Measurements from ENCODE around the gene KAT8.
"Not testable (repeated sequence)": the region's sequence is repeated elsewhere in the genome, so short reads cannot be mapped to it uniquely, and the experiment has no call there.

KAT8 gene

DNA sequence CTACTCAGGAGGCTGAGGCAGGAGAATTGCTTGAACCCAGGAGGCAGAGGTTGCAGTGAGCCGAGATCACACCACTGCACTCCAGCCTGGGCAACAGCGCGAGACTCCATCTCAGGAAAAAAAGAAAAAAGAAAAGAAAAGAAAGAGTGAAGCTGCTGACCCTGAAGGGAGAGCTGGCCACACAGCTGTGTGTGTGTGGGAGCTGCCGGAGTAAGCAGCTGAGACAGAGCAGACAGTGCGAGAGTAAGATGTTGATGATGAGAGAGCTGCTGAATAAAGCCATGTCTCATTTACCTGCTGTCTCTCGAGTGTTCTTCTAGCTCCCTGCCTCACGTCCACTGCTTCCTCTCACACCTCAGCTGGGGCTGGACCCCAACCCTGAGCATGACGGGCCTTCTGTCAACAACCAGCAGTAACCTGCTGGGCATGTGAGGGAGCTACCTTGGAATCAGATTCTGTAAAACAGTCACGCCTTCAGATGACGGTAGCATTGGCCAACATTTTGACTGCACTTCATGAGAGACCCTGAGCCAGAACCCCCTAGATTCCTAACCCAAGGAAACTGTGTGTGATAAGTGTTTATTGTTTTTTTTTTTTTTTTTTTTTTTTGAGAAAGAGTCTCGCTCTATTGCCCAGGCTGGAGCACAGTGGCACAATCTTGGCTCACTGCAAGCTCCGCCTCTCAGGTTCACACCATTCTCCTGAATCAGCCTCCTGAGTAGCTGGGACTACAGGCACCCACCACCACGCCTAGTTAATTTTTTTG is 16.4 kb upstream of the KAT8 start:
- H3K4me3 ChIP-seq (ENCODE audit: low read length); DNase-seq (ENCODE audit: low read depth, low spot score): not testable (repeated sequence)

DNA sequence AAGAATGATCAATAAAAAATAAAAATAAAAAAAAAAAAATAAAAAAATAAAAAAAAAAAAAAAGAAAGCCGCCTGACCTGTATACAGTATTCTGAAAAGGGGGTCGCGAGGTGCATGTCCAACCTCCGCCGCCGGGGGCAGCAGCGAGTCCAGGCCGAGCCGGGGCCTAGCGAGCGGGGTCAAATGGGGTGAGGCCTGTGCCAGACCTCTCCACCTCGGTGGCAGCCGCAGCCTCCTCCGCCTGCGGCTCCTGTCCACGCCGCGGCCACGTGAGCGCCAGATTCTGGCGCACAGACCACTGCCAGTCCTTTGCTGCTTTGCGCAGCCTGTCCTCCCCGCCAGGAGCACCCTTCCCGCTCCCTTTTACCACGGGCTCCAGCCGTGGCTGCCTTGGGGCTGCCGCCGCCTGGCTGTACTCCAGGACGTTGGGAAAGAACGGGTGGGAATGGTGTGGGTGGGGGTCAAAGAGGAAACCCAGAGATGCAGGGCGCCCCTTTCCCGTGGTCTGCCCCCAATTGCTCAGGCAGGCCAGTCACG is 11.7 kb upstream of the KAT8 start:
- peak; percentile 37 for DNase-seq (ENCODE audit: low read depth, low spot score)
- peak overlapping the region; percentile 21 for H3K4me3 ChIP-seq (ENCODE audit: low read length)

DNA sequence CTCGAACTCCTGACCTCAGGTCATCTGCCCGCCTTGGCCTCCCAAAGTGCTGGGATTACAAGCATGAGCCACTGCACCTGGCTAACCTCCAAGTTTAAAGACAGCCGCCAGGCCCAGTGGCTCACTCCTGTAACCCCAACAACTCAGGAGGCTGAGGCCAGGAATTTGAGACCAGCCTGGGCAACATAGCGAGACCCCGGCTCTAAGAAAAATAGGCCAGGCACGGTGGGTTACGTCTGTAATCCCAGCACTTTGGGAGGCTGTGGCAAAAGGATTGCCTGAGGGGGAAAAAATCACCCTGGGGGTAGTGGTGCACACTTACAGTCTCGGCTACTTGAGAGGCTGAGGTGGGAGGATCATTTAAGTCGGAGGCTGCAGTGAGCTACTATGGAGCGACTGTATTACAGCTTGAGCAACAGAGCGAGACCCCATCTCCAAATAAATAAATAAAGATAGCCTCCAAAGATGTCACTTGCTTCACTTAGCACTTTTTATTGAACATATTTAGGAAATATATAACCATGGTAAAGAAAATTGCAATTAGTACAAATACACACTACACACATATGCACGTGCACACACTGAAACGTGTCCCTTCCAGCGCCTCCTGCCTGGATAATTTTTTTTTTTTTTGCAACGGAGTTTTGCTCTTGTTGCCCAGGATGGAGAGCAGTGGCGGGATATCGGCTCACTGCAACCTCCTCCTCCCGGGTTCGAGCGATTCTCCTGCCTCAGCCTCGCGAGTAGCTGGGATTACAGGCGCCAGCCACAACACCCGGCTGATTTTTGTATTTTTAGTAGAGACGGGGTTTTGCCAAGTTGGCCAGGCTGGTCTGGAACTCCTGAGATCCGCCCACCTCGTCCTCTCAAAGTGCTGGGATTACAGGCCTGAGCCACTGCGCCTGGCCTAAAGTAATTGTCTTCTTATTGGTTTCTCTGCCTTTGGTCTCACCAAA is 10.7 kb upstream of the KAT8 start:
- no peak for DNase-seq (ENCODE audit: low read depth, low spot score)
- H3K4me3 ChIP-seq (ENCODE audit: low read length) = no peak overlapping the region

DNA sequence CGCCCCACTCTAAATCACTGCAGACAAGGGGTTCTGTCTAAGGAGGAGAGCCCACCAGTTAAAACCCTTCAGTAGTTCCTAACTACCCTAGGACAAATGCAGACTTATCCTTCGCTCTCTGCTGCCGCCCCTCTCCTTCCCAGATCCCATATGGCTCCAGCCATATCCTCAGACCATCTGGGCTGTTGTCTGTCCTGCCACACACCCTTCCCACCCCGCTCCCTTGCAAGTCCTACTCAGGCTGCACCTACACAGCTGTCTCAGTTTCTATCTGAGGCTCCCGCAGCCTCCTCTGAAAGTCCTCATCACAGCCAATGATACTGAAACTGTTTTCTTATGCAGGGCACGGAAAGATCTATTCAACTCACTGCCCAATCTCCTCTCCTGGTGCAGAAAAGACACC is 10.0 kb upstream of the KAT8 start:
- H3K4me3 ChIP-seq (ENCODE audit: low read length) = peak overlapping the region; percentile 69
- no peak for DNase-seq (ENCODE audit: low read depth, low spot score)

DNA sequence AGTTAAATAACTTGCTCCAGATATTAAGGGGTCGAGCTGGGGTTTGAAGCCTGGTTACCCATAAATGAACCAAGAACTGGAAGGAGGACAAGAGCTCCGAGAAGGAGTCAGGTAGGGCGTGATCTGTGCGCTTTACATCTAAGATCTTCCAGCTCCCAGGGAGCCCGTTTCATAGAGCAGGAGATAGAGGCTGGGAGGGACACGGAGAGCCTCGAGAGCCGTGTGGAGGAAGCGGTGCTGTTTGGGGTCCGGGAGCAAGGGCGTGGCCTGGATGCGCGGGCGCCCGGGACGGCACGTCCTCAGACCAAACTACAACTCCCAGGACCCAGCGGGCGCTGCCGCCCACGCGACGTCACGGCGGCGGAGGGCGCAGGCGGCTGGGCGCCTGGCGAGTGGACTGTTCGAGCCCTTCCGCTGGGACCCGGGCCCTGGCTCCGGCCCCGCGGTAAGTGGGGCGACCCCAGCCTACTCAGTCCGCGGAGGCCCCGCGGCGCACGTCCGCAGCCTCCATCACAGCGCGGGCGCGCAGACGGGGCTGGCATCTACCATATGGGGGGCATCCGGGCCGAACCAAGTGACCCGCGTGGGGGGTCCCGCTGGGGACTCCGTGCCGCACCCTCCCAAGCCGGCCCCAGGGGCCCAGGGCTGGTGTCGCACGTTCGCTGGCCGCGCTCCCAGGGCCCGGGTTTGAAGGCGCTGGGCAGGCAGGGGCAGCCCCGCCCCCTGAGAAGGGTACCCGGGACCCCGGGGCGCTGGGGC is 9.2 kb upstream of the KAT8 start, which contains the start of gene BCKDK:
TSS of gene BCKDK (plus strand) at position 352 of the 759 bp plus-strand sequence. CDS start 838 bp downstream, outside the sequence.
- peak; percentile 63 for DNase-seq (ENCODE audit: low read depth, low spot score)
- H3K4me3 ChIP-seq (ENCODE audit: low read length) = peak within 1 kb of the TSS; percentile 69

DNA sequence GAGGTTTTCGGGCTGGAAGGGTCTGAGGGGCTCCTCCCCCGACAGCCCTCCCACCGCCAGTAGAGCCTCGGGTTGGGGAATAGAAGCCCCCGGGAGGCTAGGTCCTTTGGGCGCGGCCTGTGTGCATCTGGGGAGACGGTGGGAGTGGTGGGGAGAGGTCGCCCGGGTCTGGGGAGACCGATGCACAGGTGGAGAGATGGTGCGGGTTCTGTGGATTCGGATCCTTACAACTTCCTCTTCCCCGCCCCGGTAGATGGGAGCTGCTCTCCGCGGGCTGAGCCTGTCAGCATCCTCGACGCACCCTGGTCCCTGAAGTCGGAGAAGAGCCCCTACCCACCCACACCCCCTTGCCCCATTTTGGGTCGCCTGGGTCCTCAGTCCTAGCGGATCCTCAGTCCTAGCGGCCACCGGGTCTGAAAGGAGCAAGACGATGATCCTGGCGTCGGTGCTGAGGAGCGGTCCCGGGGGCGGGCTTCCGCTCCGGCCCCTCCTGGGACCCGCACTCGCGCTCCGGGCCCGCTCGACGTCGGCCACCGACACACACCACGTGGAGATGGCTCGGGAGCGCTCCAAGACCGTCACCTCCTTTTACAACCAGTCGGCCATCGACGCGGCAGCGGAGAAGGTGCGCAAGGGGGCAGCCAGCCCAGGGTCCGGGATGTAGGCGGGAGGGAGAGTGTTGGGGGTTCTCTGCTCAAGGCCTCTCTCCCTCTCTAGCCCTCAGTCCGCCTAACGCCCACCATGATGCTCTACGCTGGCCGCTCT is 8.5 kb upstream of the KAT8 start:
- peak overlapping the region; percentile 69 for H3K4me3 ChIP-seq (ENCODE audit: low read length)

DNA sequence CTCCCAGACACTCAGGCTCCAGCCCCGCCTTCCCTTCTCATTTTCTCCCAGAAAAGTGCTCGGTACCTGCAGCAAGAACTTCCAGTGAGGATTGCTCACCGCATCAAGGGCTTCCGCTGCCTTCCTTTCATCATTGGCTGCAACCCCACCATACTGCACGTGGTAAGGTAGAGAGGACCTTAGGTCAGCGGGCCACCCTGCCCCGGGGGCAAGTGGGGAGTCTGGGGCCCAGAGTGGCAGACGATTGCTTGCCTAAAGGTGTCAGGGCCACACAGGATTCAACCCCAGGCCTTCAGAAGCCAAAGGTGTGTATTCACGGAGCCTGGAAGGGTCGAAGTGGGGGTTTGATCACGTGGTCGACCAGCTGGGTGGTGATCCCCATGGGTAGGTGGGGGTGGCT is 7.8 kb upstream of the KAT8 start:
- no peak overlapping the region for H3K4me3 ChIP-seq (ENCODE audit: low read length)

More for the DNA sequence above, 8.5 kb upstream of the KAT8 start:
- no peak for DNase-seq (ENCODE audit: low read depth, low spot score)

DNA sequence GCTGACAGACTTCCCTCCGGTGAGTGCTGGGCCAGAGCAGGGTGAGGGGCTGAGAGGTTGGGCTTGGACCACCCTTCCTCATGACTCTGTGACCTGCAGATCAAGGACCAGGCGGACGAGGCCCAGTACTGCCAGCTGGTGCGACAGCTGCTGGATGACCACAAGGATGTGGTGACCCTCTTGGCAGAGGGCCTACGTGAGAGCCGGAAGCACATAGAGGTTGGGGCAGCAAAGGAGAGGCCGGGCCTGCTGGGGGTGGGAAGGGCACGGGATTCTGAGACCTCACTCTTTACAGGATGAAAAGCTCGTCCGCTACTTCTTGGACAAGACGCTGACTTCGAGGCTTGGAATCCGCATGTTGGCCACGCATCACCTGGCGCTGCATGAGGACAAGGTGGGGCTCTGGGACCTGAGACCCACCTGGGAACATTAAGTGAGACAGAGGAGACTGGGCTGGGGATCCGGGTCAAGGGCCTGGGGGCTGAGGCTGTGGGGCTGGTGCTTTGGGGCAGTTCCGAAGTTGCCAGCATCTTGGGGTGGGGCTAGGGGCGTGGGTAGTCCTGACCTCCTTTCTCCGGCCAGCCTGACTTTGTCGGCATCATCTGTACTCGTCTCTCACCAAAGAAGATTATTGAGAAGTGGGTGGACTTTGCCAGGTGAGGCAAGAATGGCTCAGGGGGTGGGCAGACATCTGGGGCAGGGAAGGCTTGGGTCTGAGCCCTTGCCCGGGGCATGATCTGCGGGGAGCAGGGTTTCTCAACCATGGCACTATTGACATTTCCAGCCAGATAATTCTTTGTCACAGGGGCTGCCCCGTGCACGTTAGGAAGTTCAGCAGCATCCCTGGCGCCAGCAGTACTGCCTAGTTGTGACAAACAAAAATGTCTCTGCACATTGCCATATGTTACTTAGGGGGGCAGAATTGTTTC is 7.1 kb upstream of the KAT8 start:
- DNase-seq (ENCODE audit: low read depth, low spot score) = no peak
- H3K4me3 ChIP-seq (ENCODE audit: low read length) = no peak overlapping the region

More for the DNA sequence above, 7.8 kb upstream of the KAT8 start:
- no peak for DNase-seq (ENCODE audit: low read depth, low spot score)

DNA sequence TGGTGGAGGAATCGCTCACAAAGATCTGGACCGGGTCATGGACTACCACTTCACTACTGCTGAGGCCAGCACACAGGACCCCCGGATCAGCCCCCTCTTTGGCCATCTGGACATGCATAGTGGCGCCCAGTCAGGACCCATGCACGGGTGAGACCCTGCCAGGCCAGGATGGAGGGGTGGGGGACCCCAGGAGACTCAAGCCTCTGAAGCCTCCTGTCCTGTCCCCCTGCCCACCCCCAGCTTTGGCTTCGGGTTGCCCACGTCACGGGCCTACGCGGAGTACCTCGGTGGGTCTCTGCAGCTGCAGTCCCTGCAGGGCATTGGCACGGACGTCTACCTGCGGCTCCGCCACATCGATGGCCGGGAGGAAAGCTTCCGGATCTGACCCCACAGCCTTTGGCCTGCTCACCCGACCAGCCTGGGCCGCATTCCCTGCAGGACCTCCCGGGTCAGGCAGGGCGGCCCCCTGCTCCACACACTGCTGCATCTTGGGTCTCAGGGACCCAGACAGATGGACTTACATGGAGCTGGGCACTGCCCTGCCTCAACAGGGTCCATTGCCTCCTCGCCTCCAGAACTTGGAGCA is 5.5 kb upstream of the KAT8 start:
- DNase-seq (ENCODE audit: low read depth, low spot score) = no peak

DNA sequence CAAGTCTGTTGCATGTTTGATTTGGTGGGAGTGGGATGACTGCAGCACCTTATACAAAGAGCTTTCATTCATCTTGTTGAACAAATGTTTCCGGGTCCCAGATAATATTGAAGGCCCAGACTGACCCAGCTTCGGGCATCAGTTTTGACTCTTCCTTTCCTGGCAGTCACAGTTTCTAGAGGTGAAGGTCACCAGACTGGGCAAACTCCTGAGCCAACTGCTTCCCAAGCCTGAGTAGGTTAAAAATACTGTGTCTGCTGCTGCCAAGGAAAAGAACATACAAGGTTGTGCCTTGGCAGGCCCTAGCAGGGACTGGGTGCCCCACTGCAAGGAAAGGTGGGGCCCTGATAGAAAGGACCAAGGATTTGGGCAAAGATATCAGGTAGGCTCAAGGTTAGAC is 4.8 kb upstream of the KAT8 start:
- no peak overlapping the region for H3K4me3 ChIP-seq (ENCODE audit: low read length)

More for the DNA sequence above, 5.5 kb upstream of the KAT8 start:
- H3K4me3 ChIP-seq (ENCODE audit: low read length) = no peak overlapping the region

DNA sequence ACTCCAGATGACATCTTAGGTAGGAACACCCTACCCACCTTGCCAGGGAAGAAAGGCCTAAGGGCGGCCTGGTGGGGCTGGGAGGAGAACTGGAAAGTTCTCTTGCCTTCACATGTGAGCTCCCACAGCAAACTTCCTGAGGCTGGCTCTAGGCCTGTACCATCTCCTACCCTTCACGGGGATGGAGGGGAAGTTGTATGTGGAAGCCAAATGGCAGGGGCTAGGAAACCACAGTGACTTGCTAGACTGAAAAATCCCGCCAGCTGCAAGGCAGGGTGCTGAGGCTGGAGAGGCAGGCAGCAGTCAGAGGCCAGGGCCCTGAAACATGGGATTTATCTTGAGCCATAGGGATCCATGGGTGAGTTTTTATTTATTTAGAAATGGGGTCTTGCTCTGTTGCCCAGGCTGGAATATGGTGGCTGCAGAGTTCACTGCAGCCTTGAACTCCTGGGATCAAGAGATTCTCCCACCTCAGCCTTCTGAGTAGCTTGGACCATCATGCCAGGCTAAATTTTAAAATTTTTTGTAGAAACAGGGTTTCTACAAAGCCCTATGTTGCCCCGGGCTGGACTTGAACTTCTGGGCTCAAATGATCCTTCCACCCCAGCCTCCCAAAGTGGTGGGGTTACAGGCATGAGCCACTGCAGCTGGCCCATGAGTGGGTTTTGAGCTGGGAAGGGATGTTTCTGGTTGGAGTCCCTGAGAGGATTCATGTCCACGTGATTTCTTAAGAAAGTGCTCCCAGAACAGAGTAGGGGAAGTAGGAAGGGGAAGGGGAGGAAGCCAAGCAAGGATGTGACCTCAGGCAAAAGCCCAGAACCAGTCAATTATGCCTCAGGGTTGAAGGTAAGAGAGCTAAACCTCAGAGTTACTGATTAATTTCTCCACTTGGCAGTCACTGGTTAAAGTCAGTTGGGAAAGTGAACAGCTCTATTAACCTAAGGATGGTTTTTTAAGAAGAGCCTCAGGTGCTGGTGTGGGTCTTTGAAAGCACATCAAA is 4.0 kb upstream of the KAT8 start:
- no peak for DNase-seq (ENCODE audit: low read depth, low spot score)

More for the DNA sequence above, 4.8 kb upstream of the KAT8 start:
- no peak for DNase-seq (ENCODE audit: low read depth, low spot score)

DNA sequence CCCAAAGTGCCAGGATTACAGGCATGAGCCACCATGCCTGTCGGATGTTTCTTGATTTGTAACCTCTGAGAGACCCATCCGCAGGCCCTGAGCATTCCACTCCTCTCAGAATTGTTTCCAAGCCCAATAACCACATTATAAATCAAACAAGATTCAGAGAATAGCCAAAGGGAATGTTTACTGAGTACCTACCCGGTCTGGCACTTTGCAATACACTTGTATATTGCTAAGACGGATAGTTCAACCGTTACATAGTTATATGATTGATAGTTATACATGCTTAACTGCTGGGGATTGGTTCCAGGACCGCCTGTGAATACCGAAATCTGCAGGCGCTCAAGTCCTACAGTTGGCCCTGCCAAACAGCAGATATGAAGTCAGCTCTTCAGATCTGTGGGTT is 3.0 kb upstream of the KAT8 start:
- H3K4me3 ChIP-seq (ENCODE audit: low read length) = no peak overlapping the region
- DNase-seq (ENCODE audit: low read depth, low spot score) = no peak

More for the DNA sequence above, 4.0 kb upstream of the KAT8 start:
- no peak overlapping the region for H3K4me3 ChIP-seq (ENCODE audit: low read length)

DNA sequence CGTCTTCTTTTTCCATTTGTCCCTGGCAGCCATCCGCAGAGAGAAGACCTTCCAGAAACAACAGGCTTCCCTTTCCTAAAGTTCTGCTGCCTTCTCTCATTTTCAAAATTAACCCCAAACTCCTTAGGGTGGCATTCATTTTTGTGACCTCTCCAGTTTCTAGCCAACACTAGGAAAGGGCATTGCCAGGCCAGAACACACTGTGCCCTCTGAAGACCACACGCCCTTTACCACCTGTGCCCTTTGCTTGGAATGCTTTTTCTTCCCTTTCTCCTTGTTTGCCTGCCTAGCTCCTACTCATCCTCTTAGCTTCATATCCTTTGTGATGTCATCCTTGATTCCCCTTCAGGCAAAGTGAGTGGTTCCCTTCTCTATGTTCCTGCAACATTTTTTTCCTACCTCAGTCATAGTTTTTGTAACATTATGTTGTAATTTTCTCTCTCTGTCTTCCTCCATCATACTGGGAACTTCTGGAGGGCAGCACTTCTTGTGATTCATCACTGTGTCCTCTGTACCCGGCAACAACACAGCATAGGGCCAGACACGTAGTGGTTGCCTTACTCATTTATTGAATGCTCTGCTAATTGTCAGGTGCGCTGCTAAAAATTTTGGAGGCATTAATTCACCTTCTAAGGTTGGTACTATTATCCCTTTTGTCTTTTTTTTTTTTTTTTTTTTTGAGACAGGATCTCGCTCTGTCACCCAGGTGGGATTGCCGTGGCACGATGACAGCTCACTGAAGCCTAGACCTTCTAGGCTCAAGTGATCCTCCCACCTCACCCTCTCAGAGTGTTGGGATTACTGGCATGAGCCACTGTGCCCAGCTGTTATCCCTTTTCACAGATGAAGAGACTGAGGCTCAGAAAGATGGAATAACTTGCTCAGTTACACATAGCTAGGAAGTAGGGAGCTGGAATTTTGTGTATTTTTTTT is 1.0 kb downstream of the KAT8 start:
- no peak for DNase-seq (ENCODE audit: low read depth, low spot score)
- H3K4me3 ChIP-seq (ENCODE audit: low read length) = peak overlapping the region; percentile 93

DNA sequence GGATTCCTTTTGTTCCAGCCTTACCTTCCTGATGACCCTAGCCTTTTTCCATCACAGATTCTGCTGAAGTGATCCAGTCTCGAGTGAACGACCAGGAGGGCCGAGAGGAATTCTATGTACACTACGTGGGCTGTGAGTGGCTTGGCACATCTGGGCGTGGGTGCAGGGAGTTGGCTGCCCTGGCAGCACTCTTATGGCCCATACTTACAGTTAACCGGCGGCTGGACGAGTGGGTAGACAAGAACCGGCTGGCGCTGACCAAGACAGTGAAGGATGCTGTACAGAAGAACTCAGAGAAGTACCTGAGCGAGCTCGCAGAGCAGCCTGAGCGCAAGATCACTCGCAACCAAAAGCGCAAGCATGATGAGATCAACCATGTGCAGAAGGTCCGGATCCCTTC is 2.7 kb downstream of the KAT8 start:
- H3K4me3 ChIP-seq (ENCODE audit: low read length) = no peak overlapping the region
- no peak for DNase-seq (ENCODE audit: low read depth, low spot score)

DNA sequence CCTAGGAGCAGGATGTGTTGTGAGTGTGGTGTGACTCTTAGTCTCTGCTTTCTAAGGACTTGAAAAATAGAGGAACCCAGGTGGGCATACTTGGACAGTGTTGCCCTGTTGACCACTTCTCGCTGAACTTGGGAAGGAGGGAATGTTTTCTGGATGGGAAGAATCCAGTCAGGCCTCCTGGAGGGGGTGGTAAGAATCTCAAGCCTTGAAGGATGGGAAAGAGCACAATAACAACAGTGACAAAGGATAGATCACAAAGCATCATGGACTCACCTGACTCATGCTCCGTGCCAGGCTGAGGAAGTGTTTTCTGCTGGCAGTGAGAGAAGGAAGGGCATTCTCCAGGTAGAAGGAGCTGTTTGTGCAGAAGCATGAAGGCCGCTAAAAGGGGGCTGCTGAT is 8.4 kb downstream of the KAT8 start:
- H3K4me3 ChIP-seq (ENCODE audit: low read length) = no peak overlapping the region
- no peak for DNase-seq (ENCODE audit: low read depth, low spot score)

All from Jurkat, Clone E6-1 (cell line).